CD1c-positive myeloid dendritic cell (primary cell): ENCODE data around the gene GRM8.
A peak's percentile ranks its signal among the peaks of the same experiment; 100 is the strongest.

Experiments used
- DNase-seq: peaks from one replicate; pipeline ENCODE4 v3.0.0-alpha.2; 2016; ENCODE audit errors: extremely low spot score

Gene GRM8

GRCh38 chr7:126806614-126807013 is 446.1 kb downstream of the GRM8 start:
- DNase-seq: no peak

- no peak for DNase-seq
Observed at GRCh38 chr7:126805351-126805750, 447.4 kb downstream of the GRM8 start.

- no peak for DNase-seq
Observed at GRCh38 chr7:126804604-126805003, 448.1 kb downstream of the GRM8 start.

GRCh38 chr7:126803990-126804389 is 448.8 kb downstream of the GRM8 start:
- DNase-seq: no peak

- DNase-seq: peak; percentile 44
Observed at GRCh38 chr7:126803060-126803665, 449.6 kb downstream of the GRM8 start.

GRCh38 chr7:126801733-126802132 is 451.0 kb downstream of the GRM8 start:
- DNase-seq: no peak

GRCh38 chr7:126799541-126799940 is 453.2 kb downstream of the GRM8 start:
- no peak for DNase-seq

- no peak for DNase-seq
Observed at GRCh38 chr7:126792521-126792920, 460.2 kb downstream of the GRM8 start.

- no peak for DNase-seq
Observed at GRCh38 chr7:126791306-126791705, 461.4 kb downstream of the GRM8 start.

GRCh38 chr7:126790763-126791162 is 462.0 kb downstream of the GRM8 start:
- no peak for DNase-seq

- DNase-seq: no peak
Observed at GRCh38 chr7:126783613-126784012, 469.1 kb downstream of the GRM8 start.

- DNase-seq: no peak
Observed at GRCh38 chr7:126780993-126781392, 471.7 kb downstream of the GRM8 start.

- DNase-seq: no peak
Observed at GRCh38 chr7:126778101-126778500, 474.6 kb downstream of the GRM8 start.

- no peak for DNase-seq
Observed at GRCh38 chr7:126776498-126776897, 476.2 kb downstream of the GRM8 start.

GRCh38 chr7:126774077-126774476 is 478.7 kb downstream of the GRM8 start:
- no peak for DNase-seq

GRCh38 chr7:126768836-126769235 is 483.9 kb downstream of the GRM8 start:
- no peak for DNase-seq

GRCh38 chr7:126760914-126761577 is 491.7 kb downstream of the GRM8 start:
- no peak for DNase-seq

GRCh38 chr7:126755381-126755780 is 497.4 kb downstream of the GRM8 start:
- DNase-seq: no peak

GRCh38 chr7:126750207-126750911 is 502.4 kb downstream of the GRM8 start:
- DNase-seq: no peak

GRCh38 chr7:126728967-126729366 is 523.8 kb downstream of the GRM8 start:
- DNase-seq: no peak

GRCh38 chr7:126727930-126728391 is 524.8 kb downstream of the GRM8 start:
- DNase-seq: no peak

- DNase-seq: no peak
Observed at GRCh38 chr7:126723966-126724544, 528.7 kb downstream of the GRM8 start.

- DNase-seq: no peak
Observed at GRCh38 chr7:126720232-126720631, 532.5 kb downstream of the GRM8 start.
